Measurements from ENCODE around the gene RSPRY1.

DNA sequence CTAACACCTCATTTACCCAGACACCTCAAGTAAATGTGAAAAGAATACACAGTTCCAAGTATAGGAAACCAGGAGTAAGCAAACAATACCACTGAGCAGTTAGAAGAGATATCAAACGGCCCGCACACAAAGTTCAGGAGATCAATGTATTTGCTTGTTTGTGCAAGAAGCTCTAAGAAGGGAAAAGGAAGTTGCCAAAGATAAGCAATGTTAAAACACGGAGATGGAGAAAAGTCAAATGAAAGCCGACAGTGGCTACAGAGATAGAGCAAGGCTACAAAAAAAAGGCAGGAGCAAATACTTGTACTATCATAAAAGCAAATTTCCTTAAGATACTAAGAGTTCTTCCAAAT is 29.8 kb upstream of the RSPRY1 start:
- TF ChIP-seq CTCF (IDR thresholded peaks at IDR 0.05): no peak
- no peak for TF ChIP-seq POLR2A (IDR thresholded peaks at IDR 0.05)

Measured in adrenal gland (tissue), 5 donors.